Frontal cortex (tissue), 4 donors: ENCODE data around the gene LDLRAD4. TPM values are rescaled to one million over a fixed set of nuclear protein-coding genes. Genes with fewer than 3 reads are reported as not detected.

Experiments used
- DNase-seq, 2 donors: peaks; one replicate each; pipeline ENCODE4 v3.0.0; 2012; ENCODE audit warnings: low spot score in 2 of 2
- FAIRE-seq: peaks from 2 replicates; lab custom pipeline; 2012; peaks lifted over from hg19 to GRCh38; lab: Jason Lieb, UNC
- total RNA-seq: library from RNA; depleted of rRNA; stranded (reverse); fragments of >200 nt; gene quantifications from one replicate; pipeline ENCODE4 v1.2.3, GENCODE V29; 2014
- donor health status: control.
- donor health status: control.
- donor health status: control.

LDLRAD4 gene
- 60.7 TPM for total RNA-seq

- DNase-seq (peak; percentile 60 to 67), FAIRE-seq (no peak)
These were observed at the start of gene LDLRAD4 for GRCh38 chr18:13218368-13218991. Gene LDLRAD4, plus strand, starts transcription at chr18:13218760.

GRCh38 chr18:13173578-13174145, 44.9 kb upstream of the LDLRAD4 start:
- no peak for FAIRE-seq
- DNase-seq: no peak

- FAIRE-seq (no peak), DNase-seq (no peak)
These were observed 43.3 kb upstream of the LDLRAD4 start for GRCh38 chr18:13175266-13175665.

GRCh38 chr18:13175754-13176210, 42.8 kb upstream of the LDLRAD4 start:
- DNase-seq (no peak), FAIRE-seq (no peak)

GRCh38 chr18:13176847-13177246, 41.7 kb upstream of the LDLRAD4 start:
- DNase-seq (no peak), FAIRE-seq (no peak)

- FAIRE-seq (no peak), DNase-seq (no peak)
These were observed 40.4 kb upstream of the LDLRAD4 start for GRCh38 chr18:13178197-13178596.

GRCh38 chr18:13178976-13179375, 39.6 kb upstream of the LDLRAD4 start:
- DNase-seq (no peak), FAIRE-seq (no peak)

GRCh38 chr18:13179566-13180113, 38.9 kb upstream of the LDLRAD4 start:
- no peak for DNase-seq
- FAIRE-seq: no peak

GRCh38 chr18:13180614-13181375, 37.8 kb upstream of the LDLRAD4 start:
- DNase-seq (no peak), FAIRE-seq (no peak)

GRCh38 chr18:13181765-13182164, 36.8 kb upstream of the LDLRAD4 start:
- no peak for FAIRE-seq
- DNase-seq: no peak

- DNase-seq: no peak
- no peak for FAIRE-seq
These were observed 35.2 kb upstream of the LDLRAD4 start for GRCh38 chr18:13183359-13183758.

GRCh38 chr18:13183790-13184189, 34.8 kb upstream of the LDLRAD4 start:
- DNase-seq: no peak
- no peak for FAIRE-seq

GRCh38 chr18:13184396-13184795, 34.2 kb upstream of the LDLRAD4 start:
- no peak for DNase-seq
- no peak for FAIRE-seq

- DNase-seq (no peak), FAIRE-seq (no peak)
These were observed 32.8 kb upstream of the LDLRAD4 start for GRCh38 chr18:13185675-13186198.

- no peak for FAIRE-seq
- no peak for DNase-seq
These were observed 31.9 kb upstream of the LDLRAD4 start for GRCh38 chr18:13186687-13187086.

- FAIRE-seq (no peak), DNase-seq (no peak)
These were observed 31.1 kb upstream of the LDLRAD4 start for GRCh38 chr18:13187498-13187897.

GRCh38 chr18:13191031-13191430, 27.5 kb upstream of the LDLRAD4 start:
- DNase-seq: no peak
- no peak for FAIRE-seq

- FAIRE-seq: no peak
- no peak for DNase-seq
These were observed 26.8 kb upstream of the LDLRAD4 start for GRCh38 chr18:13191779-13192178.

GRCh38 chr18:13192970-13193369, 25.6 kb upstream of the LDLRAD4 start:
- DNase-seq: no peak
- no peak for FAIRE-seq

GRCh38 chr18:13194239-13194638, 24.3 kb upstream of the LDLRAD4 start:
- FAIRE-seq: no peak

GRCh38 chr18:13198701-13199100, 19.9 kb upstream of the LDLRAD4 start:
- DNase-seq (no peak), FAIRE-seq (no peak)

More at GRCh38 chr18:13194239-13194638, 24.3 kb upstream of the LDLRAD4 start:
- no peak for DNase-seq
